Tibial nerve (tissue), 4 donors: ENCODE results near the gene UQCR11. TPM values are rescaled to one million over a fixed set of nuclear protein-coding genes. Genes with fewer than 3 reads are reported as not detected.

Experiments
- DNase-seq, 2 donors: peaks; one replicate each; pipeline ENCODE4 v3.0.0-alpha.2; 2019; ENCODE audit warnings: low spot score in 2 of 2
- H3K27ac ChIP-seq, 4 donors: fragments of 200-600 bp; sonication (generic) in 3 of 4; one replicate each; pipeline ENCODE4 v1.5.1; 2017 to 2019; ENCODE audit warnings: mild to moderate bottlenecking in 1 of 4
- H3K27me3 ChIP-seq, 2 donors: fragments of 200-600 bp; sonication (generic) in 1 of 2; one replicate each; pipeline versions ENCODE4 v1.5.1 to v1.6.0; 2017 to 2019
- H3K36me3 ChIP-seq, 3 donors: fragments of 200-600 bp; sonication (generic); one replicate each; pipeline ENCODE4 v1.5.1; 2018 to 2019
- H3K4me1 ChIP-seq, 4 donors: fragments of 200-600 bp; sonication (generic) in 3 of 4; one replicate each; pipeline ENCODE4 v1.5.1; 2017 to 2019
- H3K4me3 ChIP-seq, 4 donors: fragments of 200-600 bp; sonication (generic) in 3 of 4; one replicate each; pipeline ENCODE4 v1.5.1; 2017 to 2019; ENCODE audit warnings: mild to moderate bottlenecking in 1 of 4, moderate library complexity in 1 of 4
- H3K9me3 ChIP-seq, 4 donors: fragments of 200-600 bp; sonication (generic) in 3 of 4; one replicate each; pipeline ENCODE4 v1.5.1; 2017 to 2019
- EP300 ChIP-seq, 2 donors: sonication (generic); formaldehyde crosslinking; IDR thresholded peaks; one replicate each; pipeline ENCODE4 v1.6.1; 2017; ENCODE audit warnings: antibody characterized with exemption in 2 of 2, mild to moderate bottlenecking in 1 of 2
- POLR2A ChIP-seq, 2 donors: fragments of 450-650 bp; IDR thresholded peaks; one replicate each; pipeline ENCODE4 v1.6.1; 2017; ENCODE audit warnings: antibody characterized with exemption in 2 of 2, mild to moderate bottlenecking in 2 of 2, moderate library complexity in 2 of 2
- WGBS, 2 donors: methylation state at CpG; one replicate each; pipeline ENCODE4 v1.1.5; 2018; 5-methylcytosine and 5-hydroxymethylcytosine counted together
- total RNA-seq, 4 donors: library from RNA; depleted of rRNA; stranded (reverse); fragments of >200 nt; gene quantifications; one replicate each; pipeline ENCODE4 v1.1.0, GENCODE V29; 2016
- TF ChIP-seq, protein P1 (sequence below), 5 experiments: fragments of 200-600 bp in 3 of 5; fragments of 450-650 bp in 2 of 5; sonication (generic) in 3 of 5; IDR thresholded peaks; one replicate each; pipeline ENCODE4 v1.5.1; 2016 to 2019; ENCODE audit warnings: antibody characterized with exemption in 5 of 5, mild to moderate bottlenecking in 3 of 5, moderate library complexity in 2 of 5

UQCR11 gene
- total RNA-seq, 4 donors from 2014 or later = 58.8 to 95.7 (median 66.0) TPM

DNA sequence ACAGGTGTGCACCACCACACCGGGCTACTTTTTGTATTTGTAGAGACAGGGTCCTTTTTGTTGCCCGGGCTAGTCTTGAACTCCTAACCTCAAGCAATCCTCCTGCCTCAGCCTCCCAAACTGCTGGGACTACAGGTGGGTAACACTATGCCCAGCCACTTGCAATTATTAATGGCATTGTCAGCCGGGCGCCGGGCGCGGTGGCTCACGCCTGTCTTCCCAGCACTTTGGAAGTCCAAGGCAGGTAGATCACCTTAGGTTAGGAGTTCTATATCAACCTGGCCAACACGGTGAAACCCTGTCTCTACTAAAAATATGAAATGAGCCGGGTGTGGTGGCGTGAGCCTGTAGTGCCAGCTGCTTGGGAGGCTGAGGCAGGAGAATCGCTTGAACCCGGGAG lies 34.4 kb downstream of the UQCR11 start:
- TF ChIP-seq, protein P1, sequence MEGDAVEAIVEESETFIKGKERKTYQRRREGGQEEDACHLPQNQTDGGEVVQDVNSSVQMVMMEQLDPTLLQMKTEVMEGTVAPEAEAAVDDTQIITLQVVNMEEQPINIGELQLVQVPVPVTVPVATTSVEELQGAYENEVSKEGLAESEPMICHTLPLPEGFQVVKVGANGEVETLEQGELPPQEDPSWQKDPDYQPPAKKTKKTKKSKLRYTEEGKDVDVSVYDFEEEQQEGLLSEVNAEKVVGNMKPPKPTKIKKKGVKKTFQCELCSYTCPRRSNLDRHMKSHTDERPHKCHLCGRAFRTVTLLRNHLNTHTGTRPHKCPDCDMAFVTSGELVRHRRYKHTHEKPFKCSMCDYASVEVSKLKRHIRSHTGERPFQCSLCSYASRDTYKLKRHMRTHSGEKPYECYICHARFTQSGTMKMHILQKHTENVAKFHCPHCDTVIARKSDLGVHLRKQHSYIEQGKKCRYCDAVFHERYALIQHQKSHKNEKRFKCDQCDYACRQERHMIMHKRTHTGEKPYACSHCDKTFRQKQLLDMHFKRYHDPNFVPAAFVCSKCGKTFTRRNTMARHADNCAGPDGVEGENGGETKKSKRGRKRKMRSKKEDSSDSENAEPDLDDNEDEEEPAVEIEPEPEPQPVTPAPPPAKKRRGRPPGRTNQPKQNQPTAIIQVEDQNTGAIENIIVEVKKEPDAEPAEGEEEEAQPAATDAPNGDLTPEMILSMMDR (IDR thresholded peaks at IDR 0.05) = no peak
- TF ChIP-seq POLR2A (IDR thresholded peaks at IDR 0.05) (no peak), EP300 (IDR thresholded peaks at IDR 0.05) (no peak)
- no peak for DNase-seq
- Histone ChIP-seq H3K4me1 (peaks cover 0 to 17% (median 14%) of the 10 kb centered on the region in 4 donors), H3K27ac (no peak overlapping the region), H3K4me3 (no peak overlapping the region), H3K27me3 (no peaks in the 10 kb centered on the region), H3K36me3 (no peaks in the 10 kb centered on the region), H3K9me3 (no peaks in the 10 kb centered on the region)
- 96 to 97% methylated on average over 13 of the region's 13 CpGs for WGBS, 2 donors

DNA sequence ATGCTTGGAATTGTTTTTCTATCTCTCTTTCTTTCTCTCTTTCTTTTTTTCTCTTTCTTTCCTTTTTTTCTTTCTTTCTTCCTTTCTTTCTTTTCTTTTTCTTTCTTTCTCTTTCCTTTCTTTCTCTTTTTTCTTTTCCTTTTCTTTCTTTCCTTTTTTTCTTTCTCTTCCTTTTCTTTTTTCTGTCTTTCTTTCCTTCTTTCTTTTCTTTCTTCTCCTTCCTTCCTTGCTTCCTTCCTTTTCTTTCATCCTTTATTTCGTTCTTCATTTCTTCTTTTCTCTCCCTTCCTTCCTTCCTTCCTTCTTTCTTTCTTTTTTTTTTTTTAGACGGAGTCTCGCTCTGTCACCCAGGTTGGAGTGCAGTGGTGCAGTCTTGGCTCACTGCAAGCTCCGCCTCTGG lies 35.3 kb downstream of the UQCR11 start:
- Histone ChIP-seq H3K4me1 (peaks cover 0 to 22% (median 18%) of the 10 kb centered on the region in 4 donors), H3K27me3 (no peaks in the 10 kb centered on the region), H3K4me3 (no peak overlapping the region), H3K9me3 (no peaks in the 10 kb centered on the region), H3K36me3 (no peaks in the 10 kb centered on the region), H3K27ac (no peak overlapping the region)
- no peak for DNase-seq
- 81 to 85% methylated on average over 4 of the region's 4 CpGs for WGBS, 2 donors
- no peak for TF ChIP-seq POLR2A (IDR thresholded peaks at IDR 0.05)
- no peak for TF ChIP-seq EP300 (IDR thresholded peaks at IDR 0.05)

DNA sequence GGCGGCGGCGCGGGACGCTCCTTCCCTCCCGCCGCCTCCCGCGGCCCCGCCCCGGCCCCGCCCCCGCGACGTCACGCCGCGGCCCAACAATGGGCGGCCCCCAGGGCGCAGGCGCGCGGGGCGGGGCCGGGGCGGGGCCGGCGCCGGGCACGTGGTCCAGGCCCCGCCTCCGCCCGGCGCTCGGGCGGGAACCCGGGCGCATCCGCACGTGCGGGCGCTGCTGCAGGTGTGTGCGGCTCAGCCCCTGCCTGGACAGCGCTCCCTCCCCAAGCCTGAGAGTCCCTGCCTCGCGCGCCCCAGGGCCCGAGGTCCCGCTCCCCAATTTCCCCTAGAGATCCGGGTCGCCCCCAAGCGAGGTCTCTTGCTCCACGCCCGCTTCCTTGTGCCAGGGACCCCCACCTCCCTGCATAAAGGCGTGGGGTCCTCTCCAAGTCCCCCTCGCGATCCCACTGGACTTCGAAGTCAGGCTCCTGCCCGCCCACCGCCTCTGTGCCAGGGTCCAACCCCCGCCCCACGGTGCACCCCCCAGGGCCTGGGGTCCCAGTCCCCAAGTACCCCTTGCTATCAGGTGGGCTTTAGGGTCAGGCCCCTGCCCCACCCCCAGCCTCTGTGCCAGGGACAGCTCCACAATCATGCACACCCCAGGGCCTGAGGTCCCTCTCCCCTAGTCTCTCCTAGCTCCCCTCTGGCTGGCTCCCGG lies 36.8 kb downstream of the UQCR11 start, which contains the start of gene MEX3D:
Gene MEX3D (minus strand): TSS at position 6 of the 700 bp plus-strand sequence. CDS start 267 bp downstream, outside the sequence.
- peak; percentile 57 to 59 for DNase-seq
- TF ChIP-seq POLR2A (IDR thresholded peaks at IDR 0.05) = peak in 1 of 2 donors; percentile 21
- TF ChIP-seq, protein P1 (IDR thresholded peaks at IDR 0.05) = no peak
- peaks cover 0 to 22% (median 18%) of the 10 kb centered on the region in 4 donors for H3K4me1 ChIP-seq
- H3K9me3 ChIP-seq = no peaks in the 10 kb centered on the region
- H3K27me3 ChIP-seq = no peaks in the 10 kb centered on the region
- 17 to 39% methylated on average over 10 to 11 of the region's 63 CpGs for WGBS, 2 donors
- no peaks in the 10 kb centered on the region for H3K36me3 ChIP-seq
- H3K4me3 ChIP-seq = peak within 1 kb of the TSS; percentile 40 to 94 (median 54)
- H3K27ac ChIP-seq = peak within 1 kb of the TSS; percentile 73 to 96 (median 88)

DNA sequence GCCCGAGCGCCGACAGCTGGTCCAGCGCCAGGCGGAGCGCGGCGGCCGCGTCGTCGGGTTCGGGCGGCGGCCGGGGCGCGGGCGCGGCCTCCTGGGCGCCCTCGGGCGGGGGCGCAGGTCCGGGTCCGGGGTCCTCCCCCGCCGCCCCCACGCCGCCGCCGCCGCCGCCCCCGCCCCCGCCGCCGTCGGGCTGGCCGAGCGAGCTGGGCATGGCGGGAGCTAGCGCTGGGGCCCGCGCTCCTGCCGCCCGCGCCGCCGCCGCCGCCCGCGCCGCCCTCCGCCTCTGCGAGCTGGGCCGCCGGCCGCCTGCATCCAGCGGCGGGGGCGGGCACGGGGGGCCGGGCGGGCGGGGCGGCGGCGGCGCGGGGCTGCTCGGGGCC lies 37.4 kb downstream of the UQCR11 start:
- peak overlapping the region in 1 of 4 donors; percentile 96 for H3K27ac ChIP-seq
- H3K36me3 ChIP-seq = no peaks in the 10 kb centered on the region
- DNase-seq = no peak
- peak overlapping the region in 2 of 4 donors; percentile 48 to 94 for H3K4me3 ChIP-seq
- TF ChIP-seq EP300 (IDR thresholded peaks at IDR 0.05) = no peak
- no peak for TF ChIP-seq POLR2A (IDR thresholded peaks at IDR 0.05)
- TF ChIP-seq, protein P1 (IDR thresholded peaks at IDR 0.05) = no peak
- peaks cover 0 to 22% (median 18%) of the 10 kb centered on the region in 4 donors for H3K4me1 ChIP-seq
- WGBS, 2 donors = no CpG with 5 or more reads among the region's 73 CpGs
- no peaks in the 10 kb centered on the region for H3K9me3 ChIP-seq
- H3K27me3 ChIP-seq = no peaks in the 10 kb centered on the region

DNA sequence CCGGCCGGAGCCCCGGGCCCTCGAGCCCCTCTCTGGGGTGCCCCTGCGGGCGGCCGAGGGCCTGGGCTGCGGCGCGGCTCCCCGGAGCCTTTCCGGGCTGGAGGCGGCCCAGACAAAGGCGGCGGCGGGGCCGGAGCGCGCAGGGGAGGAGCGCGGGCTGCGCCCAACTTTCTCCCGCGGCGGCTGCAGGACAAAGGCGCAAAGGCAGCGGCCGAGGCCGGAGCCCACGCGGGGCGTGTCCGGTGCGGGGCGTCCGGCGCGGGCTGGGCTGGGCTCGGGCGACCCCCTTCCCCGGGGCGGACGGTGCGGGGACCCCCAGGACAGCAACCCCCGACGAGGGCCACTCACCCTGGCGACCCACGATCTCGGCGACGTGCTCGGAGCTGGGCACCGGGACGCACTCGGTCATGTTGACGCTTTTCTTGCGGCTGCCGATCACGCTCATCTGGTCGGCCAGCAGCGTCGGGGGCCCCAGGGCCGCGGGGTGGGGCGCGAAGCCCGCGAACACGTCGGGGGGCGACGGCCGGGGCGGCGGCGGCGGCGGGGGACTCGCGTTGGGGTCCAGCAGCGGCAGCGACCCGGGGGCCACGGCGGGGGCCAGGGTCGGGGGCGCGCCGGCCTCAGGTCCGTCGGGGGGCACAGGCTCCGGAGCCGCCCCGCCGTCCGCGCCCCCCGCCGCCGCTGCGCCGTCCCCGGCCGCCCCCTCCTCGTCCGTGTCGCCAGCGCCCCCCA lies 38.0 kb downstream of the UQCR11 start:
- Histone ChIP-seq H3K9me3 (no peaks in the 10 kb centered on the region), H3K4me3 (peak overlapping the region; percentile 48 to 94 (median 58)), H3K36me3 (peaks cover 0 to 5% (median 0%) of the 10 kb centered on the region in 3 donors), H3K4me1 (peaks cover 0 to 22% (median 18%) of the 10 kb centered on the region in 4 donors), H3K27ac (peak overlapping the region; percentile 73 to 96 (median 88)), H3K27me3 (no peaks in the 10 kb centered on the region)
- 2% methylated on average over 31 of the region's 108 CpGs; no CpG with 5 or more reads in 1 of the 2 donors for WGBS, 2 donors
- DNase-seq = no peak
- no peak for TF ChIP-seq POLR2A (IDR thresholded peaks at IDR 0.05)
- TF ChIP-seq, protein P1 (IDR thresholded peaks at IDR 0.05) = no peak
- no peak for TF ChIP-seq EP300 (IDR thresholded peaks at IDR 0.05)
